Smooth muscle cell of the brain vasculature (primary cell): ENCODE data around the gene LDB2.

Source experiments
- DNase-seq: peaks from one replicate; pipeline ENCODE4 v3.0.0-alpha.2; 2012; ENCODE audit warnings: low read depth, low spot score

The LDB2 gene

GRCh38 chr4:16489226-16489625, 409.2 kb downstream of the LDB2 start:
- no peak for DNase-seq

GRCh38 chr4:16488084-16488483, 410.4 kb downstream of the LDB2 start:
- DNase-seq, result no peak

- no peak for DNase-seq
Observed at GRCh38 chr4:16484711-16485110, 413.7 kb downstream of the LDB2 start.

GRCh38 chr4:16483540-16483939, 414.9 kb downstream of the LDB2 start:
- no peak for DNase-seq

GRCh38 chr4:16480011-16480410, 418.4 kb downstream of the LDB2 start:
- no peak for DNase-seq

- no peak for DNase-seq
Observed at GRCh38 chr4:16472537-16472936, 425.9 kb downstream of the LDB2 start.

- DNase-seq, result no peak
Observed at GRCh38 chr4:16467061-16467460, 431.4 kb downstream of the LDB2 start.

GRCh38 chr4:16466581-16466980, 431.9 kb downstream of the LDB2 start:
- no peak for DNase-seq

- no peak for DNase-seq
Observed at GRCh38 chr4:16464651-16465050, 433.8 kb downstream of the LDB2 start.

GRCh38 chr4:16462656-16463055, 435.8 kb downstream of the LDB2 start:
- no peak for DNase-seq

GRCh38 chr4:16461362-16461761, 437.1 kb downstream of the LDB2 start:
- DNase-seq, result no peak

GRCh38 chr4:16457944-16458343, 440.5 kb downstream of the LDB2 start:
- DNase-seq, result no peak
